ENCODE measurements around the gene ZNF394.

The ZNF394 gene

GRCh38 chr7:99476107-99476506, 24.0 kb downstream of the ZNF394 start:
- H3K4me3 ChIP-seq (ENCODE audit: control insufficient read depth, low read depth, low read length) = no peak overlapping the region
- no peak for DNase-seq (ENCODE audit: low read depth)
- TF ChIP-seq, protein P1, sequence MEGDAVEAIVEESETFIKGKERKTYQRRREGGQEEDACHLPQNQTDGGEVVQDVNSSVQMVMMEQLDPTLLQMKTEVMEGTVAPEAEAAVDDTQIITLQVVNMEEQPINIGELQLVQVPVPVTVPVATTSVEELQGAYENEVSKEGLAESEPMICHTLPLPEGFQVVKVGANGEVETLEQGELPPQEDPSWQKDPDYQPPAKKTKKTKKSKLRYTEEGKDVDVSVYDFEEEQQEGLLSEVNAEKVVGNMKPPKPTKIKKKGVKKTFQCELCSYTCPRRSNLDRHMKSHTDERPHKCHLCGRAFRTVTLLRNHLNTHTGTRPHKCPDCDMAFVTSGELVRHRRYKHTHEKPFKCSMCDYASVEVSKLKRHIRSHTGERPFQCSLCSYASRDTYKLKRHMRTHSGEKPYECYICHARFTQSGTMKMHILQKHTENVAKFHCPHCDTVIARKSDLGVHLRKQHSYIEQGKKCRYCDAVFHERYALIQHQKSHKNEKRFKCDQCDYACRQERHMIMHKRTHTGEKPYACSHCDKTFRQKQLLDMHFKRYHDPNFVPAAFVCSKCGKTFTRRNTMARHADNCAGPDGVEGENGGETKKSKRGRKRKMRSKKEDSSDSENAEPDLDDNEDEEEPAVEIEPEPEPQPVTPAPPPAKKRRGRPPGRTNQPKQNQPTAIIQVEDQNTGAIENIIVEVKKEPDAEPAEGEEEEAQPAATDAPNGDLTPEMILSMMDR (conservative IDR thresholded peaks at IDR 0.05; ENCODE audit: control insufficient read depth, insufficient read depth, low read depth, low read length) = no peak

DNA sequence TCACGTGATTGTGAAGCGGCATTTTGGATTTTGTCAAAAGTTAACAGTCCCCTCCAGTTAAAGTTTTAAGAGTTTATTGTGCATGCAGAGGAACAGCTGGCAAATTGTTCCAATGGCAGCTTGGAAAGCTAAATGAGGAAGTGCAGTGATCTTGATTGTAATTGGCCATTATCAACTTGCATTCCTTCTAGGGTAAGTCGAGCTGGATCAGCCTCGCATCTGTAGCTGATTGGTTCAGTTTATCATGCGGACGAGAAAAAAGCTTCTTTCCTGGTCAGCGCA, 26.8 kb downstream of the ZNF394 start:
- DNase-seq (ENCODE audit: low read depth) = peak; percentile 82
- H3K4me3 ChIP-seq (ENCODE audit: control insufficient read depth, low read depth, low read length) = peak overlapping the region; percentile 90
- TF ChIP-seq, protein P1 (conservative IDR thresholded peaks at IDR 0.05; ENCODE audit: control insufficient read depth, insufficient read depth, low read depth, low read length) = no peak

DNA sequence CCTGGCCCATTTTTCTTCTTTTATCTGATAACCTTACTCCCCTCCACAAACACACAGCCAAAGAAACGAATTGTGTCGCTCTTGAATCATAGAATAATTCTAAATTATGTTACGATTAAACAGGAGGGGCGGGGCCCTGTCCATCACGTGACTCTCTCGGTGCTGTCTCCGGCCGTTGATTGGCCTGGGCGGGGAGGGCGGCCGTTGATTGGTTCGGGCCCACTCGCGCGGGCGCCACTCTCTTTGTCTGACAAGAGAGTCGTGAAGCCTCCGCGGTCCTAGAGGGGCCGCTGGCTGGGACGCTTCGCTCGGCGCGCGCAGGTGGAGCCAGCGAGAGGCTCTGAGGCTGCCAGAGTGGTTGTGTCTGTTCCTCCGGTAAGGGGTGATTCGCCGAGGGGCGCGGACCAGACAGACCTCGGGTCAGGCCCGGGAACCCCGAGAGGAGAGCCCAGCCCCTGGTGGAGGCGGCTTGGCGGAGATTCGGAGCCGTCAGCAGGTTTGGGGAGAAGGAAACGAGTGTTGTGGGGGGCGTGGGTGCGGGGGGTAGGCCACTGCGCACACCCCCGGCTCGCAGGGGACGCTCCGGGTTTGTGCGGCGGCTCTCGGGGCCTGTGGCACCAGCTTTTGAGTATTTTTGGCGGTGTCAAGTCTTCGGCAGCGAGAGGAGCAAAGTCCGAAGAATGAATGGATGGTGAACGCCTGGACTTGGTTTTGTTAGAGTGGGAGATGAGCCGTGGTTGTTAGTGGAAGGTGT, 27.3 kb downstream of the ZNF394 start, which contains the start of gene ZNF789:
TSS of gene ZNF789 (plus strand) at position 330 of the 754 bp plus-strand sequence. CDS start 3,567 bp downstream, outside the sequence.
- H3K4me3 ChIP-seq (ENCODE audit: control insufficient read depth, low read depth, low read length) = peak within 1 kb of the TSS; percentile 90
- peak; percentile 94 for DNase-seq (ENCODE audit: low read depth)
- TF ChIP-seq, protein P1 (conservative IDR thresholded peaks at IDR 0.05; ENCODE audit: control insufficient read depth, insufficient read depth, low read depth, low read length) = no peak

DNA sequence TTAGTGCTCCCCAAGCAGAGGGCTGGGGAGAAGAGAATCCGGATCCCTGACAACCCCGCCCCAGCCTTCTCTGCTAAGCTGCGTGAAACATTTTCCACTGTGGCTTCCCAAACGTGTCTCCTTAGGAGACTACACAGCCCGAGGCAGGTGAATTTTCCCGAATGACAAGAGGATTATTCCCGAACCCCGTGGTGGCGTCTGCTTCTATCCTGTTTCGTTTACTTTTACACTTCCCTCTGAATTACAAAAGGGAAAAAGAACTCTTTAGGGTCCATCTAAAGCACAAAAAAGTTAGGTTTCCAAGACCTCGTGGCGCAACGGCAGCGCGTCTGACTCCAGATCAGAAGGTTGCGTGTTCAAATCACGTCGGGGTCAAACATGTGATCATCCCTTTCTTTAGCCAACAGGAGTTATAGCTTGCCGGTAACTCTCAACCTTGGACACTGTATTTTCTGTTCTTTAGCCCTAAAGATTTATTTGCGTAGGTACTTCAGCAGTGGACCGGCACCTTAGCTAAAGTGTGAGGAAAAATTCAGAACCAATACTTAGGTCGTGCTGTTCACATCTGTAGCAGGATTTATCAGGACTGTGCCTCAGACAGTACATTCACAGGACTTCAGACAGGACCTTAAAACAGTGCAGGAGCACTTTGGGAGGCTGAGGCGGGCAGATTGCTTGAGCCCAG, 30.6 kb downstream of the ZNF394 start:
- DNase-seq (ENCODE audit: low read depth) = peak; percentile 54
- H3K4me3 ChIP-seq (ENCODE audit: control insufficient read depth, low read depth, low read length) = no peak overlapping the region
- TF ChIP-seq, protein P1 (conservative IDR thresholded peaks at IDR 0.05; ENCODE audit: control insufficient read depth, insufficient read depth, low read depth, low read length) = no peak

- TF ChIP-seq, protein P1 (conservative IDR thresholded peaks at IDR 0.05; ENCODE audit: control insufficient read depth, insufficient read depth, low read depth, low read length) = no peak
- no peak overlapping the region for H3K4me3 ChIP-seq (ENCODE audit: control insufficient read depth, low read depth, low read length)
- no peak for DNase-seq (ENCODE audit: low read depth)
Measured at GRCh38 chr7:99468336-99468918, 31.7 kb downstream of the ZNF394 start.

GRCh38 chr7:99465421-99465768, 34.7 kb downstream of the ZNF394 start:
- H3K4me3 ChIP-seq (ENCODE audit: control insufficient read depth, low read depth, low read length) = peak overlapping the region; percentile 97
- TF ChIP-seq, protein P1 (conservative IDR thresholded peaks at IDR 0.05; ENCODE audit: control insufficient read depth, insufficient read depth, low read depth, low read length) = no peak
- DNase-seq (ENCODE audit: low read depth) = no peak
